Stomach (tissue), 4 donors: ENCODE data around the gene SLC5A1.

Source experiments
- POLR2A ChIP-seq, 4 donors: fragments of 450-650 bp; IDR thresholded peaks; one replicate each; pipeline ENCODE4 v1.6.1; 2016; ENCODE audit warnings: antibody characterized with exemption in 4 of 4, control low read depth in 2 of 4, mild to moderate bottlenecking in 1 of 4, moderate library complexity in 1 of 4
- TF ChIP-seq, protein P1 (sequence below), 7 experiments: fragments of 450-650 bp in 4 of 7; fragments of 200-600 bp in 3 of 7; sonication (generic) in 3 of 7; IDR thresholded peaks; one replicate each; pipeline ENCODE4 v1.5.1; 2016 to 2019; ENCODE audit warnings: antibody characterized with exemption in 7 of 7, control low read depth in 2 of 7, mild to moderate bottlenecking in 1 of 7

DNA sequence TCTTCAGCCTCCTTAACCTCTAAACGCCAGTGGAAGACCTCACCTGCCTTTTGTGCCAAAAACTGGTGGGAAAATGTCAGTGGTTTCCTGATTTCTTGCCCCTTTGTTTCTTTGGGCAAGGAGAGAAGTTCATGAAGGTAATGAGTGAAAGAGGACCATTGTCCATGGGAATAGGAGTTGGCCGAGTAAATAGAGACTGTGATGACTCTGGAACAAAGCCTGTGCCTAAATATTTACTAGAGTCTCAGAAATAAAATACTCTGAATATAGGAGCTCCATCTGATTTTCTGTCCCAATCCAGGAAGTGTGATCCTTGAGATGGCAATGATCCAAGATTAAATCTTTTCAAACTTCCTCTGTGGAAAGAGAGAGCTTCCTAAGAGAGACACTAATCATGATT lies 12.0 kb downstream of the SLC5A1 start:
- TF ChIP-seq POLR2A (IDR thresholded peaks at IDR 0.05): no peak
- TF ChIP-seq, protein P1, sequence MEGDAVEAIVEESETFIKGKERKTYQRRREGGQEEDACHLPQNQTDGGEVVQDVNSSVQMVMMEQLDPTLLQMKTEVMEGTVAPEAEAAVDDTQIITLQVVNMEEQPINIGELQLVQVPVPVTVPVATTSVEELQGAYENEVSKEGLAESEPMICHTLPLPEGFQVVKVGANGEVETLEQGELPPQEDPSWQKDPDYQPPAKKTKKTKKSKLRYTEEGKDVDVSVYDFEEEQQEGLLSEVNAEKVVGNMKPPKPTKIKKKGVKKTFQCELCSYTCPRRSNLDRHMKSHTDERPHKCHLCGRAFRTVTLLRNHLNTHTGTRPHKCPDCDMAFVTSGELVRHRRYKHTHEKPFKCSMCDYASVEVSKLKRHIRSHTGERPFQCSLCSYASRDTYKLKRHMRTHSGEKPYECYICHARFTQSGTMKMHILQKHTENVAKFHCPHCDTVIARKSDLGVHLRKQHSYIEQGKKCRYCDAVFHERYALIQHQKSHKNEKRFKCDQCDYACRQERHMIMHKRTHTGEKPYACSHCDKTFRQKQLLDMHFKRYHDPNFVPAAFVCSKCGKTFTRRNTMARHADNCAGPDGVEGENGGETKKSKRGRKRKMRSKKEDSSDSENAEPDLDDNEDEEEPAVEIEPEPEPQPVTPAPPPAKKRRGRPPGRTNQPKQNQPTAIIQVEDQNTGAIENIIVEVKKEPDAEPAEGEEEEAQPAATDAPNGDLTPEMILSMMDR (IDR thresholded peaks at IDR 0.05): no peak
